MM.1S (cell line): ENCODE data around the gene SAFB2.

Experiments
- EZH2 ChIP-seq: fragments of 300-600 bp; sonication (generic); optimal IDR thresholded peaks from 2 replicates; pipeline ENCODE3; 2017; ENCODE audit warnings: low read depth, mild to moderate bottlenecking, antibody characterized with exemption, low read length, mixed read lengths
- EZH2phosphoT487 ChIP-seq: fragments of 300-600 bp; sonication (generic); IDR thresholded peaks from 2 replicates; pipeline ENCODE4 v1.6.1; 2018; ENCODE audit warnings: antibody characterized with exemption, low read length
- TF ChIP-seq, protein P1 (sequence below): fragments of 300-600 bp; sonication (generic); IDR thresholded peaks from 2 replicates; pipeline ENCODE4 v1.5.1; 2016; ENCODE audit warnings: antibody characterized with exemption, low read length, mixed read lengths

DNA sequence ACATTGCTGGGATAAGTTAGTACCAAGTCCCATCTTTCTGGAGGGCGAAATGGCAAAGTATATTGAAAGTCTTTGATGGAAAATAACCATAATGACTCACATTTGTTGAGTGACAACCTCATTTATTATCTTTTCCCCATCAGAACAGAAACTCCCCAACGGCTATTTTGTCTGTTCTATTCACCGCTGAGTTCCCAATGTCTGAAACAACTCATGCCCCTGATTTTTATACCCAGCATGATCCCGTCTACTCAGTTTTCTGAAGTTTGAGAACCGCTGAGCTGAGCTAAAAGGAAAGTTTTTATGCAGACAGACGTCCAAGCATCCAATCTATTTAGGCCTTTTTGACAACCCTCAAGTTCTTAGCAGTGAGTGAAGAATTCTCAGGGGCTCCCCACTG, 47.0 kb downstream of the SAFB2 start:
- TF ChIP-seq, protein P1, sequence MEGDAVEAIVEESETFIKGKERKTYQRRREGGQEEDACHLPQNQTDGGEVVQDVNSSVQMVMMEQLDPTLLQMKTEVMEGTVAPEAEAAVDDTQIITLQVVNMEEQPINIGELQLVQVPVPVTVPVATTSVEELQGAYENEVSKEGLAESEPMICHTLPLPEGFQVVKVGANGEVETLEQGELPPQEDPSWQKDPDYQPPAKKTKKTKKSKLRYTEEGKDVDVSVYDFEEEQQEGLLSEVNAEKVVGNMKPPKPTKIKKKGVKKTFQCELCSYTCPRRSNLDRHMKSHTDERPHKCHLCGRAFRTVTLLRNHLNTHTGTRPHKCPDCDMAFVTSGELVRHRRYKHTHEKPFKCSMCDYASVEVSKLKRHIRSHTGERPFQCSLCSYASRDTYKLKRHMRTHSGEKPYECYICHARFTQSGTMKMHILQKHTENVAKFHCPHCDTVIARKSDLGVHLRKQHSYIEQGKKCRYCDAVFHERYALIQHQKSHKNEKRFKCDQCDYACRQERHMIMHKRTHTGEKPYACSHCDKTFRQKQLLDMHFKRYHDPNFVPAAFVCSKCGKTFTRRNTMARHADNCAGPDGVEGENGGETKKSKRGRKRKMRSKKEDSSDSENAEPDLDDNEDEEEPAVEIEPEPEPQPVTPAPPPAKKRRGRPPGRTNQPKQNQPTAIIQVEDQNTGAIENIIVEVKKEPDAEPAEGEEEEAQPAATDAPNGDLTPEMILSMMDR, result no peak
- TF ChIP-seq EZH2 (no peak), EZH2phosphoT487 (no peak)
